Mesenchymal stem cell (in vitro differentiated cells and primary cell): ENCODE results near the gene DENND5A.

Experiments
- DNase-seq: peaks from one replicate; pipeline ENCODE4 v3.0.0-alpha.2; 2013
- H2AFZ ChIP-seq: one replicate; pipeline ENCODE4 v1.6.1; 2013; ENCODE audit warnings: low read depth, mild to moderate bottlenecking, control low read depth, inconsistent platforms, low read length, moderate library complexity
- H2AK5ac ChIP-seq: 2 replicates; pipeline ENCODE4 v1.6.1; 2013; ENCODE audit warnings: low read length, moderate library complexity, mild to moderate bottlenecking, inconsistent platforms; ENCODE audit not compliant: severe bottlenecking
- H2BK120ac ChIP-seq: one replicate; pipeline ENCODE4 v1.6.1; 2013; ENCODE audit warnings: low read depth, mild to moderate bottlenecking, inconsistent platforms, low read length, moderate library complexity
- H2BK12ac ChIP-seq, 2 experiments: one replicate each; pipeline ENCODE4 v1.6.1; 2013; ENCODE audit warnings: inconsistent platforms in 2 of 2, low read length in 2 of 2, mild to moderate bottlenecking in 2 of 2, moderate library complexity in 2 of 2, control low read depth in 1 of 2
- H2BK15ac ChIP-seq: one replicate; pipeline ENCODE4 v1.6.1; 2013; ENCODE audit warnings: mild to moderate bottlenecking, low read depth, inconsistent platforms; ENCODE audit not compliant: poor library complexity, severe bottlenecking
- H2BK5ac ChIP-seq: 2 replicates; pipeline ENCODE4 v1.6.1; 2013; ENCODE audit warnings: low read depth, mild to moderate bottlenecking, low read length, control low read depth, inconsistent platforms; ENCODE audit not compliant: poor library complexity, severe bottlenecking
- H3K14ac ChIP-seq, 2 experiments: one replicate each; pipeline ENCODE4 v1.6.1; 2013; ENCODE audit warnings: inconsistent platforms in 2 of 2, low read length in 2 of 2, control low read depth in 1 of 2, mild to moderate bottlenecking in 1 of 2, moderate library complexity in 1 of 2
- H3K18ac ChIP-seq, 2 experiments: one replicate each; pipeline ENCODE4 v1.6.1; 2013; ENCODE audit warnings: inconsistent platforms in 2 of 2, low read length in 2 of 2, control low read depth in 1 of 2, low read depth in 1 of 2, mild to moderate bottlenecking in 1 of 2
- H3K23ac ChIP-seq, 2 experiments: one replicate each; pipeline ENCODE4 v1.6.1; 2013; ENCODE audit warnings: inconsistent platforms in 2 of 2, low read length in 2 of 2, mild to moderate bottlenecking in 2 of 2, moderate library complexity in 2 of 2, control low read depth in 1 of 2
- H3K27ac ChIP-seq: 2 replicates; pipeline ENCODE4 v1.5.1; 2013; ENCODE audit warnings: mild to moderate bottlenecking, moderate library complexity, low read length, control low read depth, inconsistent platforms; ENCODE audit not compliant: poor library complexity, severe bottlenecking
- H3K27me3 ChIP-seq, 2 experiments: 2 replicates each; pipeline versions ENCODE4 v1.6.1 to v1.7.0; 2013; ENCODE audit warnings: low read length in 2 of 2, mild to moderate bottlenecking in 2 of 2, moderate library complexity in 2 of 2, control low read depth in 1 of 2, inconsistent platforms in 1 of 2; ENCODE audit not compliant: control insufficient read depth in 1 of 2, insufficient read depth in 1 of 2
- H3K36me3 ChIP-seq, 2 experiments: 2 replicates each; pipeline versions ENCODE4 v1.6.1 to v1.7.0; 2013; ENCODE audit warnings: low read length in 2 of 2, control low read depth in 1 of 2, inconsistent platforms in 1 of 2, low read depth in 1 of 2, mild to moderate bottlenecking in 1 of 2; ENCODE audit not compliant: insufficient read depth in 2 of 2, control insufficient read depth in 1 of 2
- H3K4ac ChIP-seq, 2 experiments: one replicate each; pipeline ENCODE4 v1.6.1; 2013; ENCODE audit warnings: inconsistent platforms in 2 of 2, low read length in 2 of 2, mild to moderate bottlenecking in 2 of 2, moderate library complexity in 2 of 2, control low read depth in 1 of 2, low read depth in 1 of 2
- H3K4me1 ChIP-seq: 2 replicates; pipeline ENCODE4 v1.6.1; 2013; ENCODE audit warnings: low read depth, low read length, control low read depth; ENCODE audit not compliant: control insufficient read depth, insufficient read depth
- H3K4me2 ChIP-seq: 2 replicates; pipeline ENCODE4 v1.6.1; 2013; ENCODE audit warnings: low read length, mild to moderate bottlenecking, inconsistent platforms; ENCODE audit not compliant: poor library complexity, severe bottlenecking
- H3K4me3 ChIP-seq, 2 experiments: 2 replicates each; pipeline versions ENCODE4 v1.5.1 to v1.7.0; 2013; ENCODE audit warnings: low read length in 2 of 2, mild to moderate bottlenecking in 2 of 2, control low read depth in 1 of 2, low read depth in 1 of 2; ENCODE audit not compliant: insufficient read depth in 1 of 2
- H3K79me1 ChIP-seq: replicated peaks from 2 replicates; pipeline ENCODE4 v1.6.1; 2013; ENCODE audit warnings: mild to moderate bottlenecking, control low read depth, low read length, inconsistent platforms; ENCODE audit not compliant: poor library complexity, severe bottlenecking
- H3K9ac ChIP-seq: 2 replicates; pipeline ENCODE4 v1.7.0; 2013; ENCODE audit warnings: mild to moderate bottlenecking, low read length, moderate library complexity
- H3K9me3 ChIP-seq: 2 replicates; pipeline ENCODE4 v1.7.0; 2013; ENCODE audit warnings: mild to moderate bottlenecking, low read length; ENCODE audit not compliant: control insufficient read depth
- H4K8ac ChIP-seq: one replicate; pipeline ENCODE4 v1.6.1; 2013; ENCODE audit warnings: inconsistent platforms, mild to moderate bottlenecking, low read length, moderate library complexity
- H4K91ac ChIP-seq: one replicate; pipeline ENCODE4 v1.6.1; 2013; ENCODE audit warnings: mild to moderate bottlenecking, low read length, inconsistent platforms
- WGBS: methylation state at CpG from one replicate; pipeline ENCODE4 v1.1.7; 2013; ENCODE audit warnings: mixed read lengths; 5-methylcytosine and 5-hydroxymethylcytosine counted together

Gene DENND5A

DNA sequence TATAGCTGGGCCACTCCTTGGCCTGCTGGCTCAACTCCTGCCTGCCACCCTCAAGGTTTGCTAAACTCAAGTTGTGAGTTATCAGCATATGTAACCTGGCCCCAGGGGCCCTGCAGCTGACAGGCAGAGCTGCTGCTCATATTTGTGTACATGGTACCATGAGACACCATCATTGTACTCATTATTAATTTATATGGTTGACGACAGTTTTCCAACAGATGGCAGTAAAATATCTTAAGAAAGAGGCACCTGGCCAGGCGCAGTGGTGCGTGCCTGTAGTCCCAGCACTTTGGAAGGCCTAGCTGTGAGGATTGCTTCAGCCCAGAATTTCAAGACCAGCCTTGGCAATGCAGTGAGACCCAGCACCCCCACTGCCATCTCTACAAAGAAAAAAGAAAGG lies 11.4 kb upstream of the DENND5A start:
- Histone ChIP-seq H2BK15ac (no peak overlapping the region), H3K79me1 (peaks cover 1% of the 10 kb centered on the region), H3K27me3 (no peaks in the 10 kb centered on the region), H3K23ac (no peak overlapping the region), H2BK5ac (no peak overlapping the region), H3K27ac (no peak overlapping the region), H3K4me3 (no peak overlapping the region), H2AK5ac (no peak overlapping the region), H3K9ac (no peak overlapping the region), H3K4ac (no peak overlapping the region), H3K36me3 (peaks cover 9 to 21% of the 10 kb centered on the region in 2 experiments), H4K8ac (peak overlapping the region; percentile 19), H2BK120ac (no peak overlapping the region), H3K9me3 (no peaks in the 10 kb centered on the region), H3K14ac (no peak overlapping the region), H3K18ac (no peak overlapping the region), H4K91ac (no peak overlapping the region), H3K4me2 (no peak overlapping the region), H2BK12ac (no peak overlapping the region), H2AFZ (no peak overlapping the region), H3K4me1 (peaks cover 5% of the 10 kb centered on the region)
- DNase-seq, result no peak
- 99% methylated on average over 3 of the region's 3 CpGs for WGBS

DNA sequence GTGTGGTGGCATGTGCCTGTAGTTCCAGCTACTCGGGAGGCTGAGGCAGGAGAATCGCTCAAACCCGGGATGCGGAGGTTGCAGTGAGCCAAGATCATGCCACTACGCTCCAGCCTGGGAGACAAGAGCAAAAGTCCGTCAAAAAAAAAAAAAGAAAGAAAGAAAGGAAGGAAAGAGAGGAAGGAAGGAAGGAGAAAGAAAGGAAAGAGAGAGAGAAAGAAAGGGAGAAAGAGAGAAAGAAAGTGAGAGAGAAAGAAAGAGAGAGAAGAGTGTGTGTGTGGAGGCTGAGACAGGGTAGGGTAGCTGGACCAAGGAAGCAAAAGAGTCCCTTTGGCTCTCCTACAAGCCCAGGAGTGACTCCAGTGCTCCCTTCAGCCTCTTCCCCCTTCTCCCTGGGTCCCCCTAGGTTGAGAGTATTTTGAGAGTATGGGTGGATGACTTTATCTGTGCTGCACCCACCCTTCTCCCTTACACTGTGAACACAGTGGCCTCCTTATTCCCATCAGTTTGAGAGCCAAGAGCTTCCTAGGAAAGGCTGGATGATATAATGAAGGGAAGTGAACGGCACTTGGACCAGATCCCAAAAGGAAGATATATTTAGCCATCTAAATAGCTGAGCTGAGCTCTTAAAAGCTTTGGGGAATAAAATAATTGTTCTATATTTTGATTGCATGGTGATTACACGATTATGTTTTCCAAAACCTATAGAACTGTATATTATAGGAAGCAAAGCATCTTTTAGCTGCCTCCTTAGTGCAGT lies 9.5 kb upstream of the DENND5A start:
- H2BK15ac ChIP-seq, result no peak overlapping the region
- H3K27me3 ChIP-seq, result no peaks in the 10 kb centered on the region
- H3K18ac ChIP-seq, result peak overlapping the region; percentile 4 to 30
- H3K9ac ChIP-seq, result no peak overlapping the region
- H3K4me3 ChIP-seq, result no peak overlapping the region
- 95% methylated on average over 8 of the region's 8 CpGs for WGBS
- H3K36me3 ChIP-seq, result peaks cover 5 to 9% of the 10 kb centered on the region in 2 experiments
- no peak overlapping the region for H2BK120ac ChIP-seq
- peaks cover 1% of the 10 kb centered on the region for H3K79me1 ChIP-seq
- H3K27ac ChIP-seq, result no peak overlapping the region
- H3K4ac ChIP-seq, result peak overlapping the region in 1 of 2 experiments; percentile 67
- no peaks in the 10 kb centered on the region for H3K9me3 ChIP-seq
- H4K91ac ChIP-seq, result no peak overlapping the region
- no peak overlapping the region for H4K8ac ChIP-seq
- no peak overlapping the region for H3K23ac ChIP-seq
- peaks cover 3% of the 10 kb centered on the region for H3K4me1 ChIP-seq
- H2BK12ac ChIP-seq, result peak overlapping the region in 1 of 2 experiments; percentile 60
- H2AK5ac ChIP-seq, result no peak overlapping the region
- H2AFZ ChIP-seq, result no peak overlapping the region
- no peak overlapping the region for H3K4me2 ChIP-seq
- no peak overlapping the region for H2BK5ac ChIP-seq
- no peak for DNase-seq
- no peak overlapping the region for H3K14ac ChIP-seq

DNA sequence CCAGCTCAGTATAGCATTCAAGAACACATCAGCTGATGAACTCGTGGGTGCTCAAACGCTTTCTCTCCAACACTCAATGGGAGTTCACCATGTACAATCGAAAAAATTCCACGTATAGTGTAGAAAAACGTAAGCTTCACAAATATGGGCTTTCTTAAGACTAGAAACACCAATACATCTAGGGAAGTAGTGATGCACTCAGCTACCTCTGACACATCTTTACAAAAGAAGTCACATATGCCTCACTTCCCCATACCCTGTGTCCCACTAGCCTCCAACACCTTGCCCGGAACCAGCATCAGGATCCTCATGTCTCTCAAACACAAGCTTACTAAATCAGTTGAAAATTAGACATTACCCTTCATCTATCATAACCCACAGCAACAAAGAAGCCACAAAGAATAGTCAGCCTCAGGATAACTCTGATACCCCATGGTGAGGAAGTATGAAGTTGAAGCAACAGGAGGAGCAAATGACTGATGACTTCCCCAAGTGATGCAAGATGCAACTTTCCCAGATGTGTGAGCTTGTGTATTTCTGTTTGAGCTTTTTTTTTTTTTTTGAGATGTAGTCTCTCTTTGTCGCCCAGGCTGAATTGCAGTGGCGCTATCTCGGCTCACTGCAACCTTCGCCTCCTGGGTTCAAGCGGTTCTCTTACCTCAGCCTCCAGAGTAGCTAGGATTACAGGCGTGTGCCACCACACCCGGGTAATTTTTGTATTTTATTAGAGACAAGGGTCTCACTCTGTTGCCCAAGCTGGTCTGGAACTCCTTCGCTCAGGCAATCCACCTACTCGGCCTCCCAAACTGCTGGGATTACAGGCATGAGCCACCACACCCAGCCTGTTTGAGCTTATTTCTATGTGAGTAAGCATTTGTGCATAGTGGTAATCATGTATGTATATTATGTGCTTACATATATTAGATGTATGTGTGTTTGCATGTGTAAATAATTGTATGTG lies 8.5 kb upstream of the DENND5A start:
- no peak overlapping the region for H3K4me2 ChIP-seq
- peaks cover 3% of the 10 kb centered on the region for H3K4me1 ChIP-seq
- no peak overlapping the region for H2AK5ac ChIP-seq
- peaks cover 1% of the 10 kb centered on the region for H3K79me1 ChIP-seq
- H3K18ac ChIP-seq, result no peak overlapping the region
- no peak overlapping the region for H4K91ac ChIP-seq
- no peak overlapping the region for H2BK15ac ChIP-seq
- H3K4ac ChIP-seq, result no peak overlapping the region
- no peak overlapping the region for H3K9ac ChIP-seq
- H3K23ac ChIP-seq, result no peak overlapping the region
- no peak overlapping the region for H3K4me3 ChIP-seq
- no peak overlapping the region for H2BK5ac ChIP-seq
- WGBS, result 98% methylated on average over 15 of the region's 15 CpGs
- H4K8ac ChIP-seq, result peak overlapping the region; percentile 41
- no peak overlapping the region for H3K27ac ChIP-seq
- no peak overlapping the region for H2BK120ac ChIP-seq
- no peaks in the 10 kb centered on the region for H3K27me3 ChIP-seq
- DNase-seq, result peak; percentile 89
- no peak overlapping the region for H2BK12ac ChIP-seq
- peaks cover 5% of the 10 kb centered on the region in 2 experiments for H3K36me3 ChIP-seq
- no peak overlapping the region for H2AFZ ChIP-seq
- H3K14ac ChIP-seq, result no peak overlapping the region
- no peaks in the 10 kb centered on the region for H3K9me3 ChIP-seq

DNA sequence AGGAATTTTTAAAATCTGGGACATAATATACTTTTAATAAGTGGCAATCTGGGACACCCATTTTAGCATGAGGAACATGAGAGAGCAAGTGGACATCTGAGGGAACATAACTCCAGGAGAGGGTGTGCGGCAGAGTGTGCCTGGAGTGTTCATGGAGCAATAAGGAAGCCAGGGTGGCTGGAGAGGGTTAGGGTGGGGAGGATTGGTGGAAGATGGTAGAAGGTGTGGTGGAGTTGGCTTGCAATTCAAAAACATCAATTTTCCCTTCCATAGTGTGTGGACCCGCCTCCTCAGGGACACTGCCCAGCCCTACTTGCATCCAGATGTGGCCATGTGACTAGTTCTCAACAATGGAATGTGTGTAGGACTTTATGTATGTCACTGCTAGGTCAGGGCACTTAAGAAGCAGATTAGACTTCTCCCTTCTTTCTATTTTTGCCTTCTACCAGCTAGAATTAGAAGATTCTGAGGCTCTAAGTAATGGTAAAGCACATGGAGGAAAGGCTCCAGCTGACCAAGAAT lies 4.4 kb upstream of the DENND5A start:
- WGBS, result 100% methylated on average over 1 of the region's 2 CpGs

More for the DNA sequence above, 4.4 kb upstream of the DENND5A start:
- H3K14ac ChIP-seq, result no peak overlapping the region
- H3K79me1 ChIP-seq, result no peaks in the 10 kb centered on the region
- no peak overlapping the region for H4K91ac ChIP-seq
- no peak overlapping the region for H3K9ac ChIP-seq
- no peak overlapping the region for H3K27ac ChIP-seq
- H2BK12ac ChIP-seq, result no peak overlapping the region
- H3K4me1 ChIP-seq, result peaks cover 7% of the 10 kb centered on the region
- H4K8ac ChIP-seq, result no peak overlapping the region
- H3K36me3 ChIP-seq, result no peaks in the 10 kb centered on the region
- H3K4me3 ChIP-seq, result no peak overlapping the region
- H2AFZ ChIP-seq, result no peak overlapping the region
- peak; percentile 58 for DNase-seq
- no peak overlapping the region for H3K23ac ChIP-seq
- no peak overlapping the region for H3K4ac ChIP-seq
- H2AK5ac ChIP-seq, result no peak overlapping the region
- H2BK120ac ChIP-seq, result no peak overlapping the region
- no peak overlapping the region for H2BK5ac ChIP-seq
- peak overlapping the region; percentile 60 for H2BK15ac ChIP-seq
- H3K18ac ChIP-seq, result no peak overlapping the region
- H3K9me3 ChIP-seq, result no peaks in the 10 kb centered on the region
- no peaks in the 10 kb centered on the region for H3K27me3 ChIP-seq
- no peak overlapping the region for H3K4me2 ChIP-seq
